ENCODE results near the gene HMCN1. TPM values are rescaled to one million over a fixed set of nuclear protein-coding genes. Genes with fewer than 3 reads are reported as not detected.
"Not testable (repeated sequence)": the region's sequence is repeated elsewhere in the genome, so short reads cannot be mapped to it uniquely, and the experiment has no call there.

The HMCN1 gene
- total RNA-seq, 2 experiments from 2014 or later = not detected

- no peak for DNase-seq
- no peak overlapping the region for H3K27ac Mint-ChIP-seq
- CTCF ChIA-PET = interaction anchor here (0.6 kb wide), 1 partner anchor 15 kb away, joined by 3 read pairs; no protein-coding TSS in a partner anchor
- POLR2A ChIA-PET = no interaction called here
- no peaks in the 10 kb centered on the region for H3K4me1 Mint-ChIP-seq (ENCODE audit: low read depth)
- H3K9me3 Mint-ChIP-seq = no peaks in the 10 kb centered on the region
- intact Hi-C loops (cut with micrococcal nuclease) = no loop called here
- no peaks in the 10 kb centered on the region for H3K36me3 Mint-ChIP-seq
- H3K27me3 Mint-ChIP-seq = peaks cover 3% of the 10 kb centered on the region
- H3K4me3 Mint-ChIP-seq = no peak overlapping the region
These were observed 54.2 kb downstream of the HMCN1 start for GRCh38 chr1:185788386-185788785.

- H3K4me3 Mint-ChIP-seq = no peak overlapping the region
- no peak for DNase-seq
- ChIA-PET POLR2A (interaction anchor here (0.5 kb wide), 1 partner anchor 359 kb away, joined by 3 read pairs; no protein-coding TSS in a partner anchor), CTCF (no interaction called here)
- intact Hi-C loops (cut with micrococcal nuclease) = no loop called here
- peaks cover 3% of the 10 kb centered on the region for H3K27me3 Mint-ChIP-seq
- H3K9me3 Mint-ChIP-seq = no peaks in the 10 kb centered on the region
- H3K4me1 Mint-ChIP-seq (ENCODE audit: low read depth) = no peaks in the 10 kb centered on the region
- no peak overlapping the region for H3K27ac Mint-ChIP-seq
- H3K36me3 Mint-ChIP-seq = no peaks in the 10 kb centered on the region
These were observed 55.5 kb downstream of the HMCN1 start for GRCh38 chr1:185789501-185790193.

- POLR2A ChIA-PET = interaction anchor here (0.5 kb wide), 1 partner anchor 359 kb away, joined by 3 read pairs; no protein-coding TSS in a partner anchor
- intact Hi-C loops (cut with micrococcal nuclease) = no loop called here
- no peak overlapping the region for H3K4me3 Mint-ChIP-seq
These were observed 56.1 kb downstream of the HMCN1 start for GRCh38 chr1:185790194-185790735.

GRCh38 chr1:185792040-185792439 is 57.8 kb downstream of the HMCN1 start:
- Mint-ChIP-seq H3K9me3 (peaks cover 7% of the 10 kb centered on the region), H3K4me1 (ENCODE audit: low read depth) (no peaks in the 10 kb centered on the region), H3K4me3 (no peak overlapping the region), H3K27ac (no peak overlapping the region), H3K27me3 (peaks cover 5% of the 10 kb centered on the region), H3K36me3 (no peaks in the 10 kb centered on the region)
- CTCF ChIA-PET = no interaction called here
- DNase-seq = no peak
- intact Hi-C loops (cut with micrococcal nuclease) = no loop called here
- POLR2A ChIA-PET = no interaction called here

More at GRCh38 chr1:185790194-185790735, 56.1 kb downstream of the HMCN1 start:
- H3K4me1 Mint-ChIP-seq (ENCODE audit: low read depth) = no peaks in the 10 kb centered on the region
- H3K27ac Mint-ChIP-seq = no peak overlapping the region
- H3K27me3 Mint-ChIP-seq = peaks cover 6% of the 10 kb centered on the region
- DNase-seq = no peak
- H3K9me3 Mint-ChIP-seq = no peaks in the 10 kb centered on the region
- CTCF ChIA-PET = no interaction called here
- H3K36me3 Mint-ChIP-seq = no peaks in the 10 kb centered on the region

GRCh38 chr1:185794495-185794894 is 60.3 kb downstream of the HMCN1 start:
- POLR2A ChIA-PET = interaction anchor here (0.6 kb wide), 1 partner anchor 150 kb away, joined by 3 read pairs; no protein-coding TSS in a partner anchor
- H3K4me1 Mint-ChIP-seq (ENCODE audit: low read depth); intact Hi-C loops (cut with micrococcal nuclease); H3K27ac Mint-ChIP-seq; DNase-seq; CTCF ChIA-PET; H3K27me3 Mint-ChIP-seq; H3K4me3 Mint-ChIP-seq; H3K36me3 Mint-ChIP-seq: not testable (repeated sequence)
- H3K9me3 Mint-ChIP-seq = peaks cover 20% of the 10 kb centered on the region

- H3K36me3 Mint-ChIP-seq = no peaks in the 10 kb centered on the region
- DNase-seq = no peak
- H3K4me1 Mint-ChIP-seq (ENCODE audit: low read depth) = no peaks in the 10 kb centered on the region
- H3K9me3 Mint-ChIP-seq = peaks cover 20% of the 10 kb centered on the region
- peaks cover 6% of the 10 kb centered on the region for H3K27me3 Mint-ChIP-seq
- POLR2A ChIA-PET = no interaction called here
- CTCF ChIA-PET = no interaction called here
- H3K4me3 Mint-ChIP-seq = no peak overlapping the region
- intact Hi-C loops (cut with micrococcal nuclease) = no loop called here
- no peak overlapping the region for H3K27ac Mint-ChIP-seq
These were observed 61.0 kb downstream of the HMCN1 start for GRCh38 chr1:185795181-185795580.

- Mint-ChIP-seq H3K4me3 (no peak overlapping the region), H3K36me3 (no peaks in the 10 kb centered on the region), H3K27me3 (peaks cover 6% of the 10 kb centered on the region), H3K27ac (no peak overlapping the region), H3K4me1 (ENCODE audit: low read depth) (no peaks in the 10 kb centered on the region), H3K9me3 (peaks cover 20% of the 10 kb centered on the region)
- intact Hi-C loops (cut with micrococcal nuclease) = no loop called here
- no peak for DNase-seq
- POLR2A ChIA-PET = no interaction called here
- CTCF ChIA-PET = no interaction called here
These were observed 64.3 kb downstream of the HMCN1 start for GRCh38 chr1:185798505-185798904.

- POLR2A ChIA-PET = no interaction called here
- DNase-seq = no peak
- Mint-ChIP-seq H3K27ac (no peak overlapping the region), H3K36me3 (no peaks in the 10 kb centered on the region), H3K4me3 (no peak overlapping the region), H3K4me1 (ENCODE audit: low read depth) (no peaks in the 10 kb centered on the region), H3K27me3 (peaks cover 11% of the 10 kb centered on the region), H3K9me3 (peaks cover 9% of the 10 kb centered on the region)
- CTCF ChIA-PET = interaction anchor here (0.8 kb wide), 1 partner anchor 17 kb away, joined by 6 read pairs; no protein-coding TSS in a partner anchor
- intact Hi-C loops (cut with micrococcal nuclease) = no loop called here
These were observed 69.0 kb downstream of the HMCN1 start for GRCh38 chr1:185803241-185803640.

GRCh38 chr1:185804206-185804605 is 70.0 kb downstream of the HMCN1 start:
- Mint-ChIP-seq H3K27me3 (peaks cover 14% of the 10 kb centered on the region), H3K36me3 (no peaks in the 10 kb centered on the region), H3K9me3 (peaks cover 1% of the 10 kb centered on the region), H3K4me3 (no peak overlapping the region), H3K4me1 (ENCODE audit: low read depth) (no peaks in the 10 kb centered on the region), H3K27ac (no peak overlapping the region)
- no peak for DNase-seq
- CTCF ChIA-PET = no interaction called here
- POLR2A ChIA-PET = no interaction called here
- intact Hi-C loops (cut with micrococcal nuclease) = no loop called here

- no peaks in the 10 kb centered on the region for H3K36me3 Mint-ChIP-seq
- H3K4me1 Mint-ChIP-seq (ENCODE audit: low read depth) = no peaks in the 10 kb centered on the region
- H3K27ac Mint-ChIP-seq = no peak overlapping the region
- H3K9me3 Mint-ChIP-seq = no peaks in the 10 kb centered on the region
- intact Hi-C loops (cut with micrococcal nuclease) = no loop called here
- POLR2A ChIA-PET = no interaction called here
- peaks cover 14% of the 10 kb centered on the region for H3K27me3 Mint-ChIP-seq
- CTCF ChIA-PET = no interaction called here
- DNase-seq = no peak
- no peak overlapping the region for H3K4me3 Mint-ChIP-seq
These were observed 70.4 kb downstream of the HMCN1 start for GRCh38 chr1:185804608-185805007.

GRCh38 chr1:185807275-185807674 is 73.1 kb downstream of the HMCN1 start:
- Mint-ChIP-seq H3K4me1 (ENCODE audit: low read depth) (no peaks in the 10 kb centered on the region), H3K9me3 (no peaks in the 10 kb centered on the region), H3K36me3 (no peaks in the 10 kb centered on the region), H3K4me3 (no peak overlapping the region), H3K27me3 (peaks cover 12% of the 10 kb centered on the region), H3K27ac (no peak overlapping the region)
- POLR2A ChIA-PET = no interaction called here
- intact Hi-C loops (cut with micrococcal nuclease) = no loop called here
- no peak for DNase-seq
- CTCF ChIA-PET = no interaction called here

- H3K27ac Mint-ChIP-seq = no peak overlapping the region
- no peaks in the 10 kb centered on the region for H3K36me3 Mint-ChIP-seq
- intact Hi-C loops (cut with micrococcal nuclease) = no loop called here
- no peaks in the 10 kb centered on the region for H3K4me1 Mint-ChIP-seq (ENCODE audit: low read depth)
- ChIA-PET POLR2A (no interaction called here), CTCF (no interaction called here)
- H3K4me3 Mint-ChIP-seq = no peak overlapping the region
- no peak for DNase-seq
- H3K9me3 Mint-ChIP-seq = no peaks in the 10 kb centered on the region
- H3K27me3 Mint-ChIP-seq = peaks cover 12% of the 10 kb centered on the region
These were observed 74.4 kb downstream of the HMCN1 start for GRCh38 chr1:185808631-185809030.

All from activated CD4-positive, alpha-beta memory T cell treated with anti-CD3 and anti-CD28 coated beads for 36 hours (primary cell).